NCI-H69 (cell line): Measurements from ENCODE around the gene PXK.
A peak's percentile ranks its signal among the peaks of the same experiment; 100 is the strongest.
"Not testable (repeated sequence)": the region's sequence is repeated elsewhere in the genome, so short reads cannot be mapped to it uniquely, and the experiment has no call there.

Experiments used
- DNase-seq: peaks from one replicate; lab custom pipeline; 2025; lab: John Stamatoyannopoulos, UW

PXK gene

DNA sequence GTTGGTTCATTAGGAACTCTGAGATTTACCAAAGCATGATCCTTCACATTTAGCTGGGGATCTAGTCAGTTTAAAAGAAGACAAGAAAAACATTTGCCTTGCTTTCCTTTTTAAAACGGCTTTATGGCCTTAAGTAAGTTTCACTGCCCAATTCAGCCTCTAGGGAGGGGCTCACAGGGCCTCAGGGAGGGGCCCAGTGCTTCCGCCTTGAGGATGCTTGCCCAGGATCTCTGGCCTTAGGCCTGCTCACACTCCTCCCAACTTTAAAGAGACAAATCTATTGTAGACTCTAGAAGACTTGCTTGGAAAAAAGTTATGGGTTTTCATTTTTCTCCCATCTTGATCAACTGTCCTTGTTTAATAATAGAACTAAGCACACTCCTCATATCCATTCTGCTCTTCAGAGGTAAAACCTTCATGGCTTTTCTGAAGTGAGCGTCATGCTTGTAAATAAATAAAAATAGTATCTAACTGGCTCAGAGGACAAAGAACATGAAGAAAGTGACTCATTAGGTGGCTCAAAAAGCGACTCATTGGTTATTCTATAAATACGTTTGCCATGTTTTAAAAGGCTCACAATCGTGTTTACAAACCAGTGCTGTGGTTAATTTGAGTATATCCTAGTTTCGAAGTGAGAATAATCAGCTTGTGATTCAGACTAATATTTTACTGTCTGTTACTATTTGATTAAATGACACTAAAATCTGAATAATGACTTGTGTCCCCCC lies 87.3 kb downstream of the PXK start:
- DNase-seq: no peak

DNA sequence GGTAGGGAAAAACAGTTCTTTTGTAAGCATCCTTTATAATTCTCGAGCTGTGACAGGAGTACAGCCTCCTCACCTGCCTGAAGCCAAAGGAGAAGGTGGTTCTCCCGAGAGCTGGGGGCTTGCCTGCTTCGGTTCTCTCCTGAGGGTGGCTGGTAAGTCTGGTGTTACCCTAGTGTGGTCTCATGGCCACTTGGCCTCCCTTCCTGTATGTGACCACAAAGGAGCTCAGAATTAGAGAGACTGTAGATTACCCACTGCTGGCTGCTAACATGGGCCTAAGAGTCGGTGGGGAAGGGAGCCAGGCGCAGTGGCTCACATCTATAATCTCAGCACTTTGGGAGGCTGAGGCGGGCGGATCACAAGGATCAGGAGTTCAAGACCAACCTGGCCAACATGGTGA lies 88.3 kb downstream of the PXK start:
- no peak for DNase-seq

DNA sequence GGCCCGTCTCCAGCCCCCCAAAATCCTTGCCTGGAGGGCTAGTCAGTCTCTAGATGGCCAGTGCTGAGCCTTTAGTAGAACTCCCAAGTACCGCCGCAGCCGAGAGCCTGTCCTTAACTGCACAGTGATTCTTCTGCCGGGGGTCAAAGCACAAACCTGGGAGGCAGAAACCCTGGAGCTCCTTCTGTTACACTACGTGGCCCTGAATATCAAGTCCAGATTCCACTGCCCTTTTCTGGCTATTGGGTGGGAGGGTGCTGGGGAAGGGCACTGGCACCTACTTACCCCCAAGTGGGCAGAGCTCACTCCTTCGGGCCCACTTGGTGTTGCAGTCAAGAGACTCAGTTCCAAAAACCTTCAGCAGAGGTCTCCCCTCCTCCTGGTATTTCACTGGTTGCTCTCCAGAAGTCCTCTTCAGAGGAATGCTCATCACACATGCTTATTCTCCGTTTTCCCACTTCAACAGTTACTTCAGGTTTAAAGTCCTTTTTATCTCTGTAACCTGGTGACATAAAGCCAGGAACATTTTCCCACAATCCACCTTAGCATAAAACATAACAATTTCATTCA lies 90.1 kb downstream of the PXK start:
- peak; percentile 8 for DNase-seq

DNA sequence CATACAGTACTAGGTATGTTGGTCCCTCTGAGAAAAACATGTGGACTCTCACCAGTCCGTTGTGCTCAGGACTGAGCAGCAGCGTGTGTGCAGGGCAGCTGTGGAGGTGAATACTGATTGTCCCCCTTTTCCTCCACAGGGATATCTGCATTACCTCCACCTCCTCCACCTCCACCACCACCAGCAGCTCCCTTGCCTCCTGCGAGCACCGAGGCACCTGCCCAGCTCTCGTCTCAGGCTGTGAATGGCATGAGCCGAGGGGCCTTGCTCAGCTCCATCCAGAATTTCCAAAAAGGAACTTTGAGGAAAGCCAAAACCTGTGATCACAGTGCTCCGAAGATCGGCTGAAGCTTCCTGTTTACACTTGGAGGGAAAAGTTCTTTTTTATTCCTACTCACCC lies 91.9 kb downstream of the PXK start:
- DNase-seq: no peak

DNA sequence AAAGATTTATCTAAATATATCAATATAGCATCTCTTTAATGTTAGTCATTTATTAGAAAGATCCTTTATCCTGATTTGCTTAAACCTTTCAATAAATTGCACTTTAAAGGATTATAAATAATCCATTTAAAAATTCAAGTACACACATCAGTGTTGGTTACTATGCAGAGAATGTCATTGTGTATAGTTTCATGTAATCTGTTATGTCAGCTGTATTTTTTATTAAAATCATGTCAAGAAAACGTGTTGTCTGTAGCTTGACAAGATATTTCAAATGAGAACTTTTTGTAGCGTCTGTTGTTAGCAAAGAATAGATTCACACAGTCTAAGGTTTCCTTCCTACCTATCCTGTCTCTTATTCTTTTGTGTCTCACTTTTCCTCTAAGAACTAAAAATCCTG lies 93.1 kb downstream of the PXK start:
- DNase-seq: no peak

DNA sequence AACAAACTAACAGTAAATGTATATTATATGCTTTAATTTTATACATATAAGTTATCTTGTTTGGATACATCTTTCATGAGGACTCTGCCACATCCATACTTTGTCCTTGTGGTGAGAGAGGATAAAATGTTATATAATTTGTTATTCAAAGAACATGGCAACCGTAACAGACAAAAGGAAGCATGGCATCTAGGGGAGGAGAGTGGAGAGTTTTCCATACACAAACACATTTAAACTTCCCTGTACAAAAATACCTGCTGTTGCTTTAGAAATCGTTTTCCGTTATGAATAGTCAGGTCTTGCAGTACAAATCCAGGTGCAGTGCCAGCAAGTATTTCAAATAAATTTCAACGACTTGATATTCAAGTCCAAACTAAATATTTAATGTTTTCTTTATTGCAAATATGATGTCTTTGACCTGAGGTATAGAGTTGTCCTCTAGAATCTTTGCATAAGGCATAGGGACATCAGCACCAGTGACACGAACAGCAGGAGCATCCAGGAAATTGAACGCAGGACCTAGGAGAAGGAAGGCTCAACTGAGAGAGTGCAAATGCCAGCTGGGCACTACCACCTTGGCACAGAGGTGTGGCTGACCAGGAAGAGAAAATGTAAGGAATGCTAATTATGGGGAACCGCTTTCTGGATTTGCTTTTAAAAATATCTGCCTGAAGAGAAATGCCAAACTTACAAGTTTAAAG lies 95.1 kb downstream of the PXK start:
- DNase-seq: no peak

DNA sequence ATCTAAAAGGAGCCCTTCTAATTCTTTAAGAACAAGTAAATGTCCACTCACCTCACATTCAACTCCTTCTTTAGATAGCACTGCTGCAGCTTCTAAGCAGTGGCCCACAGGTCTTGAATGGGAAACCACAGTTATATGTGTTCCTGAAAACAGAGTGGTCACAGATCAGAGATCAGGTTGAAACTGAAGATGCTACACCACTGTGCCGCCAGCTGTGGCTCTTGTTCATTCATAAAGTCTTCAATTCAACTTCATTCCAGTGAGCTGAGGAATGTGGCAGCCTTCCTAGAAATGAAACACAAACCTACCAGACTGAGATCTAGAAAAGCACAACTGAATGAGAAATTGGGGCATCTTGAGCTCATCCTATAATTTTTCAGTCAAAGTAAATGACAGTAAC lies 97.0 kb downstream of the PXK start:
- DNase-seq: no peak

DNA sequence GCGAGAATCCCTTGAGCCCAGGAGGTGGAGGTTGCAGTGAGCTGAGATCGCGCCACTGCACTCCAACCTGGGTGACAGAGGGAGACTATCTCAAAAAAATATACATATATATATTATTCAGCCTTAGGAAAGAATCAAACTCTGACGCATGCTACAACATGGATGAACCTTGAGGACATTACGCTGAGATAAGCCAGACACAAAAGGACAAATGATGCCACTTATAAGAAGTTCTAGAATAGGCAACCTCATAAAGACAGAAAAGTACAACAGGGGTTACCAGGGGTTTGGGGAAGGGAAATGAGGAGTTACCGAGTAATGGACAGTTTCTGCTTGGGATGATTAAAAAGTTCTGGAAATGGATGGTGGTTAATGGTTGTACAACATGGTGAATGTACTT lies 100.2 kb downstream of the PXK start:
- no peak for DNase-seq

DNA sequence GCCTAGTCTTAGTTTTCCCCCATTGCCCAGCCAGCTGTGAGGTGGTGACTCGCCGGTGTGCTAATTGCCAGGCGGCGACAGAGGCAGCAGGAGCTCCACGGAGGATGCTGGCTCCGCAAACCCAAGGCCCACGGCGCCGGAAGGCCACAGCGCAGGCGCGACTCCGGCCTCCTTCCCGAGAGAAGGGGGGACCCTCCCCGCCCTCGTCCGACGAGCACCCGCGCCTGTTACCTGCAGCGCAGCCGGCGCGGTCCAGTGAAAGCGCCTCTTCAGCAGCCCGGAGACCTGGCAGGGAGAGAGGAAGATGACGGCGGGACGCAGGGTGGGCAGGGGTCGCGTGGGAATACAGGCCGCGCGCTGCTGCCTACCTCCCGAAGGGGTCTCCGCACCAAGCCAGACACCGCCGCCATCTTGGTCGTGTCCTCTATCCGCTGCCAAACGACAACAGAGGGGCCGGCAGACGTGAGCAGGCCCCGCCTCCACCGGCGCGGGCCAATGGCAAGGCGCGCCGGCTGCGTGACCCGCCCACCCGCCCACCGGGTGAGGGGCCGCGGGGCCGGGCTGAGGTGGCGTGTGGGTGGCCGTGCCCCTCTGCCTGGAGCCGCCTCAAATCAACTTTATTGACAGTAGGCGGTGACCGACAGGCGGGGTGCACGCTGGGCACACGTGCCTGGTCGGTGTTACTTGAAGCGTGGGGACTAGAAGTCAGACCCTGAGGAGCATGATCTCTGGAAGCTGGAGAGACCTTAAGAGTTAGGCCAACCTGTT lies 100.9 kb downstream of the PXK start, which contains the start of gene PDHB:
Gene PDHB (minus strand): TSS at position 433 of the 768 bp plus-strand sequence. CDS start 23 bp downstream, at position 410.
- DNase-seq: peak; percentile 91

DNA sequence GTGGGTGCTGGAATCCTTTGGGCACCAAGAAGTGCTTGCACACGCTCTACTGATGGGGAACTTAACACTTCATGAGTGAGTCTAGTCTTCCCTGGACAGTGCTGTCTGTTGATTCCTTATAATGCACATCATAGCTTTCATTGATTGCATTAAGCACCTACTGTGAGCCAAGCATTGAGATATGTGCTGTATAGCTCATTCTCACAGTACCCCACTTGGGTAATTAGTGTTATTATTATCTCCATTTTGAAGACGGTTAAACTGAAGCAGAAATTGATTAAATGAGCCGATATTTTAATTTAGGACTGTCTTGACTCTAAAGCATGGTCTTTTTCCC lies 101.4 kb downstream of the PXK start:
- no peak for DNase-seq

DNA sequence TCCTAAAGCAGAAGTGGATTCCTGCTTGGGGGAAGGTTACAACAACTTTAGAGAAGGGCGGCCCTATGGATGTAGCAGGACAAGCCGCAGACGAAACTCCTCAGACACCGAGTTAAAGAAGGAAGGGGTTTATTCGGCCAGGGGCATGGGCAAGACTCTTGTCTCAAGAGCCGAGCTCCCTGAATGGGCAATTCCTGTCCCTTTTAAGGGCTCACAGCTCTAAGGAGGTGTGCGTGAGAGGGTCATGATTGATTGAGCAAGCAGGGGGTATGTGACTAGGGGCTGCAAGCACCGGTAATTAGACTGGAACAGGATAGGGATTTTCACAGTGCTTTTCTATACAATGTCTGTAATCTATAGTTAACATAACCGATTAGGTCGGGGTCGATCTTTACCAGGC lies 101.8 kb downstream of the PXK start:
- no peak for DNase-seq

DNA sequence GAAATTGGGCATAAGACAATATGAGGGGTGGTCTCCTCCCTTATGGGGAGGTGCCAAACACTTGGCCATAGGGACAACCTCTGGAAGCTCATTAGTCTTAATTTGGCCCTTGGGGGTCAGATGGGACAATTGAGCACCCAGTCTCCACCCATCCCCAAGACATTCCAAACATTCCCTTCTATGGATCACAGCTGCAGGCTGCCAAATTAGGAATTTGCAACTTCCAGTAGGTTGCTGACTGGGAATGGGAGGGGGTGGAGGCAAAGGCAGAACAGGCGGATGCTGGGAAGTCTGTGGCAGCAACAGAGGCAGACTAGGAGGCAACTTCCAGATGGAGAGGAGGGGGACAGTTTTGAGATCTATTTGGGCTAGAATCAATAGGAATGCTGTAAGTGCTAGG lies 102.3 kb downstream of the PXK start:
- DNase-seq: no peak

DNA sequence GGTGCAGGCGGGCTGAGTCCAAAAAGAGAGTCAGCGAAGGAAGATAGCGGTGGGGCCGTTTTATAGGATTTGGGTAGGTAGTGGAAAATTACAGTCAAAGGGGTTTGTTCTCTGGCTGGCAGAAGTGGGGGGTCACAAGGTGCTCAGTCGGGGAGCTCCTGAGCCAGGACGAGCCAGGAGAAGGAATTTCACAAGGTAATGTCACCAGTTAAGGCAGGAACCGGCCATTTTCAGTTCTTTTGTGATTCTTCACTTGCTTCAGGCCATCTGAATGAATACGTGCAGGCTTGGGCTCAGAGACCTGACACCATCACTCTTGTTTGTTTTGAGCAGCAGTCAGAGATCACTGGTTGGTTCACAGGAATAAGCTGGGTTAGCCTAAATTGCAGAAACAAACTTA lies 104.6 kb downstream of the PXK start:
- not testable (repeated sequence) for DNase-seq

DNA sequence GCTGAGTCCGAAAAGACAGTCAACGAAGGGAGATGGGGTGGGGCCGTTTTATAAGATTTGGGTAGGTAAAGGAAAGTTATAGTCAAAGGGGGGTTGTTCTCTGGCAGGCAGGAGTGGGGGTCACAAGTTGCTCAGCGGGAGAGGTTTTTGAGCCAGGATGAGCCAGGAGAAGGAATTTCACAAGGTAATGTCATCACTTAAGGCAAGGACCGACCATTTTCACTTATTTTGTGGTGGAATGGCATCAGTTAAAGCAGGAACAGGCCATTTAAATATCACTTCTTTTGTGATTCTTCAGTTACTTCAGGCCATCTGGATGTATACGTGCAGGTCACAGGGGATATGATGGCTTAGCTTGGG lies 108.3 kb downstream of the PXK start:
- DNase-seq: not testable (repeated sequence)

DNA sequence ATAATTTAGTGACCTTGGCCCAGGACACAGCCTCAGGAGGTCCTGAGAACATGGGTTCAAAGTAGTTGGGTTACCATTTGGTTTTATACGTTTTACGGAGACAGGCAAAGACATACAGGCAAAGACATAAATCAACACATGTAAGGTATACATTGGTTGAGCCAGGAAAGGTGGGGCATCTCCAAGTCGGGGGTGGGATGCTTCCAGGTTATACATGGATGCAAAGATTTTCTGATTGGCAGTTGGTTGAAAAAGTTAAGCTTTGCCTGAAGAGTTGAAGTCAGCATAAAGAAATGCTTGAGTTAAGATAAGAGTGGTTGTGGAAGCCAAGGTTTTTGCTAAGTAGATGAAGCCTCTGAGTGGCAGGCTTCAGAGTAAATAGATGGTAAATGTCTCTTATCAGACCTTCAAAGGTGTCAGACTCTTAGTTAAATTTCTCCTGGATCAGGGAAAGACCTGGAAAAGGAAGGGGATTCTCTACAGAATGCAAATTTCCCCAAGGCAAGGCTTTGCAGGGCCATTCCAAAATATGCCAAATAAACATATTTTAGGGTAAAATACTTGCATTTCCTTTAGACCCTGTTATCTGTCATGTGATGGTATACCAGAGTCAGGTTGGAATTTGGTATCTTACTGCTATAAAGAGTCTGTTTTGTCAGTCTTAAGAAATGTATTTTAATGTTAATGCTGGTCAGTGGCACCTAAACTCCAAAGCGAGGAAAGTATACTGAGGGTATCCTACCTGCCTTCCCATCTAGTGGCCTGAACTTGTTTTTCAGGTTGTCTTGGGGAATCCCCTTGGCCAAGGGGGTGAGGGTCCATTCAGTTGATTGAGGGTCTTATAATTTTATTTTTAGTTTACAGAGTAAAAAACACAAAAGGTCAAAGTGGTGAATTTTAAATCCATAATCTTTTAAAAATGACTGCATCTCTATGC lies 109.1 kb downstream of the PXK start:
- no peak for DNase-seq

DNA sequence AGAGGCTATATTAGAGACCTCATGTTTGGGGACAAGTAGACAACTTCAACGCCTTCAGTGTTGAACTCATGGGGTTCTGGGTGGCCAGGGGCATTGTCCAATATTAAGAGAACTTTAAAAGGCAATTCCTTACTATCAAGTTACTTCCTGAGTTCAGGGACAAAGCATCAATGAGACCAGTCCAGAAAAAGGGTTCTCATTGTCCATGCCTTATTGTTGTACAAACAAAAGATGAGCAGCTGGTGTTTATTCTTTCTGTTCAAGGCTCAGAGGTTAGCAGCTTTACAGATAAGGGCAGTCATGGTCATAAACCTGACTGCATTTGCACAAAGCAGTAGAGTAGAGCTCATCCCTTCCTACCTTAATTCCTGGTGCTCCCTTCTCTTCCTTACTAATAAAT lies 119.5 kb downstream of the PXK start:
- peak; percentile 34 for DNase-seq

DNA sequence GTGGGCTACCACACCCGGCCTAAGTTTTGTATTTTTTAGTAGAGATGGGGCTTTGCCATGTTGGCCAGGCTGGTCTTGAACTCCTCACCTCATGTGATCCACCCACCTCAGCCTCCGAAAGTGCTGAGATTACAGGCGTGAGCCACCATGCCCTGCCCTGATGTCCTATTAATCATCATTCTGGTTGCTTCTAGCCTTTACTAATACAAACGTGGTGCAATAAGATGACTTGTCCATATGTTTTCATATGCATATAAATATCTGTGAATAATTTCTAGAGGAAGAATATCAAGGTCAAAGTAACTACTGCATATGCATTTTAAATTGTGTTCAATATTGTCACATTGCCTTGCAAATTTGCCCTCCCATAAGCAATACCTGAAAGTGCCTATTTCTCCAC lies 126.5 kb downstream of the PXK start:
- no peak for DNase-seq

DNA sequence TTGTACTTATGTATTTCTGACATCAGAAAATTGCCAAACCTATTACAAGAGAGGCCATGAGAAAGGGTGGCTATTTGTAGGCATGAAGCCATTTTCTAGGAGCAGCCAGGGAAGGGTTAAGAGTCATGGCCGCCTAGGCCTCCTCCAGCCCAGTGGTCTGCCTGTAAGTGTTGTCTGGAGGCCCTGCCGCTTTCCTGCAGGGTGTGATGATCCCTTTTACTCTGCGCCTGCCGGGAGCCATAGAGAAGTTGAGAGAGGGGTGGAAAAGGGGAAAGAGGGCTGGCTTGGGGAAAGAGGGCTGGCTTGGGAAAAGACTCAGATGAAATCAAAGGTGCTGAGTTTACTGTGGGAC lies 130.1 kb downstream of the PXK start:
- DNase-seq: no peak

DNA sequence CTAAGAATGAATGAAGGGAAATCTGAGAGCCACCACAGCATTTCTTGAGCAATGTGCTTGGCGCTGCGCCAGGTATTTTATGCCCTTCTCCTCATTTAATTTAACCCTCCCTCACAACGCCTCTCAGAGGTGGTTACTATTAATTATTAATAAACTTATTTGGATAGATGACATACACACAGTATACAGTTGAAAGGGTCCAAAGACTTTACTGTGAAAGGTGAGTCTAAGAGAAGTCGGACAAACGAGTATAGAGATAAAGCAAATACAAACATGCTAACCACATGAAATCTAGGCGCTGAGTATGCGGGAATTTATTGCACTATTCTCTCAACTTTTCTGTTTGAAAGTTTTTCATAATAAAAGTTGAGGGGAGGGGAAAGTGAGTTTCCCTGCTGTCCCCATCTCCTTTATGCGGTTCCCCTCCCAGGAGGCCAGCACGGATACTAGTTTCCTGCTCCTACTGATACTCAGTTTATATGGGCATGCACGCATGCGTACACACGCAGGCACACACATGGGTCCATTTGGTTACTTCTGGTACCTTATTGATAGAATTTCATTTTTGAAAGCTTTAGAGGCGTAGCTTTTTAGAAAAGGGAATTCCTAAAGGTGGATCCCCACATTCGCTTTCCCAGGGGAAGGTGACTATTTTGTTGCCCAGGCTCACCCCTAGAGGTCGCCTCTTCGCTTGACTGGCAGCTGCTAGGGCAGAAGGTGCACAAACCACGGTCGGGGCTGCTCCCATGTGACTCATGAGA lies 130.7 kb downstream of the PXK start:
- DNase-seq: peak; percentile 78

DNA sequence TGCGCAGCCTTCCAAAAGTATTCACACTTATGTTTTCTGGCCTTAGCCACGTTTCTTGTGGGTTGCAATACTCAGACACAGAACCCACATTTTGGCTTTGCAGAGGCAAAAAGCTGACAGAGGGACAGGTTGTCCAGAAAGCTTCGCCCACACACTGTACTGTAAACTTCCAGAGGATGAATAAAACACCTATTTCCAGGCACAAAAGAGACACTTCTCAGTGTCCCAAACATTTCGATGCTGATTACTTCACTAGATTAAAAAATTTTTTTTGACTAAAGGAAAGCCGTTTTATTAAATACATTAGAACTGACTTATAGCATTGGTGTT lies 131.2 kb downstream of the PXK start:
- DNase-seq: no peak

DNA sequence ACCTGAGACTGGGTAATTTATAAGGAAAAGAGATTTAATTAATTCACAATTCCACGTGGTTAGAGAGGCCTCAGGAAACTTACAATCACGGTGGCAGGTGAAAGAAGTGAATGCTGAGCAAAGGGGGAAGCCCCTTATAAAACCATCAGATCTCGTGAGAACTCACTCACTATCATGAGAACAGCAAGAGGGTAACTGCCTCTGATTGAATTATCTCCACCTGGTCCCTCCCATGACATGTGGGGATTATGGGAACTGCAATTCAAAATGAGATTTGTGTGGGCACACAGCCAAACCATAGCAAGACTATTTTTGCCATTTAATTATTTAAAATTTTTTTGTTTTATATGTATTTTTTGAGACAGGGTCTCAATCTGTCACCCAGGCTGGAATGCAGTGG lies 132.2 kb downstream of the PXK start:
- DNase-seq: peak; percentile 12
